Brain pericyte (primary cell): ENCODE results near the gene SMAD9.

ENCODE experiments used
- DNase-seq: peaks from one replicate; pipeline ENCODE4 v3.0.0-alpha.2; 2012; ENCODE audit warnings: low read depth, low spot score

The SMAD9 gene

GRCh38 chr13:36919833-36920615, at the start of gene SMAD9:
TSS of gene SMAD9 (minus strand) at chr13:36920238. CDS start at chr13:36879689, 40,549 bp downstream.
- no peak for DNase-seq

- no peak for DNase-seq
Measured at GRCh38 chr13:36966404-36966803, 46.4 kb upstream of the SMAD9 start.

- no peak for DNase-seq
Measured at GRCh38 chr13:36965767-36966166, 45.7 kb upstream of the SMAD9 start.

GRCh38 chr13:36959456-36960116, 39.5 kb upstream of the SMAD9 start:
- no peak for DNase-seq

GRCh38 chr13:36954542-36954941, 34.5 kb upstream of the SMAD9 start:
- DNase-seq: no peak

GRCh38 chr13:36950920-36951319, 30.9 kb upstream of the SMAD9 start:
- DNase-seq: no peak

- DNase-seq: no peak
Measured at GRCh38 chr13:36950330-36950729, 30.3 kb upstream of the SMAD9 start.

GRCh38 chr13:36945078-36945477, 25.0 kb upstream of the SMAD9 start:
- DNase-seq: no peak

- no peak for DNase-seq
Measured at GRCh38 chr13:36925603-36926002, 5.6 kb upstream of the SMAD9 start.

GRCh38 chr13:36924001-36924400, 4.0 kb upstream of the SMAD9 start:
- no peak for DNase-seq

- no peak for DNase-seq
Measured at GRCh38 chr13:36921631-36922301, 1.7 kb upstream of the SMAD9 start.

- DNase-seq: no peak
Measured at GRCh38 chr13:36920616-36921185, 663 bp upstream of the SMAD9 start.

- no peak for DNase-seq
Measured at GRCh38 chr13:36919171-36919832, 736 bp downstream of the SMAD9 start.

- DNase-seq: no peak
Measured at GRCh38 chr13:36918246-36919131, 1.5 kb downstream of the SMAD9 start.

GRCh38 chr13:36917311-36917710, 2.7 kb downstream of the SMAD9 start:
- no peak for DNase-seq

- DNase-seq: no peak
Measured at GRCh38 chr13:36915896-36916640, 4.0 kb downstream of the SMAD9 start.

- DNase-seq: no peak
Measured at GRCh38 chr13:36915106-36915505, 4.9 kb downstream of the SMAD9 start.

- no peak for DNase-seq
Measured at GRCh38 chr13:36914648-36915047, 5.4 kb downstream of the SMAD9 start.

GRCh38 chr13:36913463-36913862, 6.6 kb downstream of the SMAD9 start:
- no peak for DNase-seq

GRCh38 chr13:36912973-36913372, 7.1 kb downstream of the SMAD9 start:
- no peak for DNase-seq
